Hepatocyte (in vitro differentiated cells): Measurements from ENCODE around the gene CENPQ. TPM values are rescaled to one million over a fixed set of nuclear protein-coding genes. Genes with fewer than 3 reads are reported as not detected.

Experiments used
- DNase-seq: peaks from one replicate; pipeline ENCODE4 v3.0.0-alpha.2; 2016; ENCODE audit warnings: low spot score
- H2AFZ ChIP-seq: fragments of 200-600 bp; sonication (generic); 2 replicates; pipeline ENCODE4 v1.6.0; 2016; ENCODE audit warnings: antibody characterized with exemption, mild to moderate bottlenecking
- H3K27ac ChIP-seq: fragments of 200-600 bp; sonication (generic); 2 replicates; pipeline ENCODE4 v1.5.1; 2016; ENCODE audit warnings: mild to moderate bottlenecking
- H3K27me3 ChIP-seq: fragments of 200-600 bp; sonication (generic); 2 replicates; pipeline ENCODE4 v1.6.1; 2016
- H3K36me3 ChIP-seq: fragments of 200-600 bp; sonication (generic); replicated peaks from 2 replicates; pipeline ENCODE4 v1.5.1; 2016; ENCODE audit warnings: low read depth; ENCODE audit not compliant: insufficient read depth
- H3K4me1 ChIP-seq: fragments of 200-600 bp; sonication (generic); 2 replicates; pipeline ENCODE4 v1.5.1; 2016; ENCODE audit warnings: mild to moderate bottlenecking, moderate library complexity; ENCODE audit not compliant: insufficient read depth
- H3K4me2 ChIP-seq: fragments of 200-600 bp; sonication (generic); 2 replicates; pipeline ENCODE4 v1.6.0; 2016
- H3K4me3 ChIP-seq: fragments of 200-600 bp; sonication (generic); 2 replicates; pipeline ENCODE4 v1.5.1; 2016; ENCODE audit warnings: mild to moderate bottlenecking
- H3K79me2 ChIP-seq: fragments of 200-600 bp; sonication (generic); 2 replicates; pipeline ENCODE4 v1.6.0; 2017; ENCODE audit warnings: mild to moderate bottlenecking
- H3K9me2 ChIP-seq: fragments of 200-600 bp; sonication (generic); replicated peaks from 2 replicates; pipeline ENCODE4 v1.6.0; 2017; ENCODE audit warnings: mild to moderate bottlenecking; ENCODE audit not compliant: insufficient read depth
- H3K9me3 ChIP-seq: fragments of 200-600 bp; sonication (generic); 2 replicates; pipeline ENCODE4 v1.5.1; 2016; ENCODE audit warnings: low read depth, mild to moderate bottlenecking
- H4K20me1 ChIP-seq: fragments of 200-600 bp; sonication (generic); 2 replicates; pipeline ENCODE4 v1.6.0; 2016; ENCODE audit warnings: mild to moderate bottlenecking; ENCODE audit not compliant: insufficient read depth, poor library complexity, severe bottlenecking
- EZH2 ChIP-seq: fragments of 200-600 bp; sonication (generic); IDR thresholded peaks from 2 replicates; pipeline ENCODE4 v1.6.1; 2016; ENCODE audit warnings: antibody characterized with exemption, mild to moderate bottlenecking, borderline replicate concordance
- EZH2phosphoT487 ChIP-seq: fragments of 200-600 bp; sonication (generic); IDR thresholded peaks from one replicate; pipeline ENCODE4 v1.6.1; 2018; ENCODE audit warnings: antibody characterized with exemption, mild to moderate bottlenecking, low read depth, moderate library complexity; ENCODE audit not compliant: unreplicated experiment, severe bottlenecking
- WGBS: methylation state at CpG from one replicate; pipeline ENCODE4 v1.1.6; 2016; ENCODE audit warnings: low lambda C conversion rate; ENCODE audit errors: missing lambda C conversion rate; 5-methylcytosine and 5-hydroxymethylcytosine counted together
- polyA plus RNA-seq: library from polyadenylated mRNA; unstranded; fragments of >200 nt; fragmentation: Nextera tagmentation; extraction: Ambion mirVana; gene quantifications from 2 replicates; pipeline ENCODE4 v1.2.1, GENCODE V29; 2016
- total RNA-seq: library from RNA; depleted of rRNA; stranded (reverse); fragments of >200 nt; gene quantifications from 2 replicates; pipeline ENCODE4 v1.2.3, GENCODE V29; 2014
- TF ChIP-seq, protein P1 (sequence below): fragments of 200-600 bp; sonication (generic); IDR thresholded peaks from 2 replicates; pipeline ENCODE4 v1.5.1; 2016; ENCODE audit warnings: antibody characterized with exemption, mild to moderate bottlenecking; ENCODE audit not compliant: poor library complexity

Gene CENPQ
- total RNA-seq (4.1 and 5.0 TPM in 2 replicates), polyA plus RNA-seq (4.4 and 4.5 TPM in 2 replicates)

GRCh38 chr6:49462927-49463611 lies at the start of gene CENPQ, which contains the start of gene MMUT:
TSS of gene CENPQ (plus strand) at chr6:49463370. CDS start at chr6:49470177, 6,807 bp downstream.
TSS of gene MMUT (minus strand) at chr6:49463253. CDS start at chr6:49459466, 3,787 bp downstream.
- DNase-seq, result peak; percentile 97
- peak within 1 kb of the TSS; percentile 70 for H2AFZ ChIP-seq
- H3K4me3 ChIP-seq, result peak within 1 kb of the TSS; percentile 74
- H3K27ac ChIP-seq, result peak within 1 kb of the TSS; percentile 95
- WGBS, result 1% methylated on average over 37 of the region's 37 CpGs
- H3K79me2 ChIP-seq, result peaks cover 74% of the 10 kb centered on the region
- no peaks in the 10 kb centered on the region for H3K4me1 ChIP-seq
- H3K9me2 ChIP-seq, result no peaks in the 10 kb centered on the region
- H3K4me2 ChIP-seq, result peak within 1 kb of the TSS; percentile 85
- no peaks in the 10 kb centered on the region for H3K27me3 ChIP-seq
- TF ChIP-seq, protein P1, sequence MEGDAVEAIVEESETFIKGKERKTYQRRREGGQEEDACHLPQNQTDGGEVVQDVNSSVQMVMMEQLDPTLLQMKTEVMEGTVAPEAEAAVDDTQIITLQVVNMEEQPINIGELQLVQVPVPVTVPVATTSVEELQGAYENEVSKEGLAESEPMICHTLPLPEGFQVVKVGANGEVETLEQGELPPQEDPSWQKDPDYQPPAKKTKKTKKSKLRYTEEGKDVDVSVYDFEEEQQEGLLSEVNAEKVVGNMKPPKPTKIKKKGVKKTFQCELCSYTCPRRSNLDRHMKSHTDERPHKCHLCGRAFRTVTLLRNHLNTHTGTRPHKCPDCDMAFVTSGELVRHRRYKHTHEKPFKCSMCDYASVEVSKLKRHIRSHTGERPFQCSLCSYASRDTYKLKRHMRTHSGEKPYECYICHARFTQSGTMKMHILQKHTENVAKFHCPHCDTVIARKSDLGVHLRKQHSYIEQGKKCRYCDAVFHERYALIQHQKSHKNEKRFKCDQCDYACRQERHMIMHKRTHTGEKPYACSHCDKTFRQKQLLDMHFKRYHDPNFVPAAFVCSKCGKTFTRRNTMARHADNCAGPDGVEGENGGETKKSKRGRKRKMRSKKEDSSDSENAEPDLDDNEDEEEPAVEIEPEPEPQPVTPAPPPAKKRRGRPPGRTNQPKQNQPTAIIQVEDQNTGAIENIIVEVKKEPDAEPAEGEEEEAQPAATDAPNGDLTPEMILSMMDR, result no peak
- TF ChIP-seq EZH2phosphoT487, result no peak
- no peak for TF ChIP-seq EZH2
- no peaks in the 10 kb centered on the region for H3K9me3 ChIP-seq
- H3K36me3 ChIP-seq, result no peaks in the 10 kb centered on the region
- H4K20me1 ChIP-seq, result peaks cover 6% of the 10 kb centered on the region

DNA sequence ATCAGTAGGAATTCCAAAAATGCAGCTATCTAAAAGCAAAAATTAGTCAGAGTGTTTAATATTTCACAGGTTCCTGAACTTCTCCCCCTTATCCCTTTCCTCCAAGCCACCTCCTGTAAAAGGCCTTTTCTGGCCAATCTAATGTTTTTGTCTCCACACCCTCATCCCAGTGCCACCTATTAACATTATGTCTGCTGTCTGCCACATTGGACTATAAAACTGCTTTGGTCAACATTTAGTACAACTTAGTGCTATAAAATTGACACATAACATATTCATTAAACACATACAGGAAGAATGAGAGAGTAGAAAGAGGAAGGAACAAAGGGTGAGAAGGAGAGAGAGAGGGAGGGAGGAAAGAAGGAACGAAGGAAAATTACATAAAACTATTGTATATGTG lies 47.8 kb upstream of the CENPQ start:
- Histone ChIP-seq H3K4me3 (no peak overlapping the region), H3K79me2 (no peaks in the 10 kb centered on the region), H3K4me2 (no peak overlapping the region), H3K9me2 (no peaks in the 10 kb centered on the region), H3K4me1 (no peaks in the 10 kb centered on the region), H3K27me3 (no peaks in the 10 kb centered on the region), H3K9me3 (no peaks in the 10 kb centered on the region), H3K36me3 (no peaks in the 10 kb centered on the region), H2AFZ (no peak overlapping the region), H3K27ac (no peak overlapping the region), H4K20me1 (no peaks in the 10 kb centered on the region)
- no peak for DNase-seq
- 68% methylated on average over 1 of the region's 1 CpG for WGBS
- no peak for TF ChIP-seq EZH2phosphoT487
- TF ChIP-seq, protein P1, result no peak
- TF ChIP-seq EZH2, result no peak

DNA sequence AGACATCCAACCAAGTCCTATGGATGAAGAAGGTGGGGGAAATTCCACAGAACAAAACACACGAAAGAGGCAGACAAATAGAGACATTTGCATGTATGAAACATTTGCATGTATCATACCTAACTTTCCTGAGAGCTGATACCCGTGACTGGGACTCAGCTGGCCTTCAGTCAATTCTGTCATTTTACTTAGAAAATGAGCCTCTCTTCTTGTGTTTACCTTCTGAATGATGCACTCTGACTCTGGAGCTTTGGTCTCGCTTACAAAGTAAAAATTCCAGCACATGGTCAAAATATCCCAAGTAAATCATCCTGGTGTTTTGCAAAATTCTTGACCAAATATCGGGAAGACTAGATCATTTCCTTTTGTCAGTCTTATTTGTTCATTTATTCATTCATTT lies 47.0 kb upstream of the CENPQ start:
- Histone ChIP-seq H4K20me1 (no peaks in the 10 kb centered on the region), H3K4me2 (no peak overlapping the region), H3K27me3 (no peaks in the 10 kb centered on the region), H3K27ac (no peak overlapping the region), H3K9me3 (no peaks in the 10 kb centered on the region), H3K4me3 (no peak overlapping the region), H3K4me1 (no peaks in the 10 kb centered on the region), H3K36me3 (no peaks in the 10 kb centered on the region), H3K79me2 (no peaks in the 10 kb centered on the region), H3K9me2 (no peaks in the 10 kb centered on the region), H2AFZ (no peak overlapping the region)
- DNase-seq, result no peak
- WGBS, result 84% methylated on average over 4 of the region's 4 CpGs
- no peak for TF ChIP-seq EZH2phosphoT487
- TF ChIP-seq EZH2, result no peak

GRCh38 chr6:49423817-49424216 lies 39.4 kb upstream of the CENPQ start:
- Histone ChIP-seq H3K9me2 (no peaks in the 10 kb centered on the region), H3K4me2 (no peak overlapping the region), H2AFZ (no peak overlapping the region), H3K4me1 (no peaks in the 10 kb centered on the region), H3K9me3 (no peaks in the 10 kb centered on the region), H4K20me1 (no peaks in the 10 kb centered on the region), H3K36me3 (no peaks in the 10 kb centered on the region), H3K27me3 (no peaks in the 10 kb centered on the region), H3K4me3 (no peak overlapping the region), H3K79me2 (no peaks in the 10 kb centered on the region), H3K27ac (no peak overlapping the region)
- TF ChIP-seq, protein P1, result peak; percentile 40
- no peak for TF ChIP-seq EZH2phosphoT487
- no peak for TF ChIP-seq EZH2
- peak; percentile 8 for DNase-seq
- WGBS, result 53% methylated on average over 1 of the region's 1 CpG
